Stimulated activated CD8-positive, alpha-beta memory T cell treated with anti-CD3 and anti-CD28 coated beads, Interleukin-7, amount 100 ng/mL, for 1 hour (primary cell): ENCODE data around the gene USP49.

ENCODE experiments used
- DNase-seq, 2 donors: peaks; one replicate each; pipeline ENCODE4 v3.0.0-alpha.2; 2020; ENCODE audit warnings: low read depth in 2 of 2

The USP49 gene

DNA sequence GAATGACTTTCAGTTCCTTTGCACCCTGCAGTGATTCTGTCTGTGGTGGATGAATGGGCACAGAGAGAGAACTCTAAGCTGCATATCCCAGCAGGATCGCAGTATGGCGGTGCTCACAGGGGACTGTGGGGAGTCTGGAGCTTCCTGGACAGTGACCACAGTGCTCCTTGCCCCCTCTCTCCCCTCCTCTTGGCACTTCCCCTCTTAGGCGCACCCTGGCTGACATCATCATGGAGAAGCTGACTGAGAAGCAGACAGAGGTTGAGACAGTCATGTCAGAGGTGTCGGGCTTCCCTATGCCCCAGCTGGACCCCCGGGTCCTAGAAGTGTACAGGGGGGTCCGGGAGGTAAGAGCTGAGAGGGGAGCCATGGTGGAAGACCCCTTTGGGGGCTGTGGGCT, 34.7 kb upstream of the USP49 start:
- DNase-seq: no peak

DNA sequence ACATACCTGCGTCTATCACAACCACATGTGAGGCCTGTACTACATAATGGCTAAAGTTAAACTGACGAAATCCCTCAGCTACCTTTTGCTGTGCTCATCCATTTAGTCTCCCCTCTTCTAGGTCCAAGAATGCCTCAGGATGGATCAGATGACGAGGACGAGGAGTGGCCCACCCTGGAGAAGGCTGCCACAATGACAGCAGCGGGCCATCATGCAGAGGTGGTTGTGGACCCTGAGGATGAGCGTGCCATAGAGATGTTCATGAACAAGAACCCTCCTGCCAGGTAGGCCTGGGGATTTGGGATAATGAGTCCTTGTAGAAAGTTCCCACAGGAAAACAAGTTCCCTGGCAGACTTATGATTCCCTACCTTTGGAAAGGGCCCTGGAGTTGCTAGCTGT, 32.1 kb upstream of the USP49 start:
- no peak for DNase-seq

DNA sequence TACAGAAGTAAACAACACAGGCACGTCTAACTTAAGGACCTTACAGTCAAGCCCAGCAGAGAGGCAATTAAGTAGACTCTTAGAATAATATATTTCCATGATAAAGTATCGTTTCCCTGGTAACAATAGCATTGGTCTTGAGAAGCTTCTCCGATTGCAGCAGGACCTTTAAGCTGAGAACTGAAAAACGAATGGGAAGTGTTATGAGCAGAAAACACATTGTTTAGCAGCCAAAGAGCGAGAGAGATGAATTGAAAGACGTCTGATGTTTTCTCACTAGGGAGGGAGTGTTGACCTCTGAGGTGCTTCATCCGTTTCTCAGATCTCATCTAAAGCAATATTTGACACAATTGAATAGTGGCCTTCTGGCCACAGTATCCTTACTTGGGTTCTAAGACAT, 27.0 kb upstream of the USP49 start:
- no peak for DNase-seq

DNA sequence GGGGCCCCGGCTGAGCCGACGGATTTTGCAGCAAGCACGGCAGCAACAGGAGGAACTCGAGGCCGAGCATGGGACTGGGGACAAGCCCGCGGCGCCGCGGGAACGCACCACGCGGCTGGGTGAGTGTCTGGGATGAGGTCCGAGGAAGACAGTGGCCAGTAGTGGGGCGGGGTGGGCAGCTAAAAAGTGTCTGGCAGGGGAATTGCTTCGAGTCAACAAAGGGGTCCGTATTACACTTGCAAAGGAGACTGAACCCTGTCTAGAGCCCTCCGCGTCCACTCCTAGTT, 26.5 kb upstream of the USP49 start:
- no peak for DNase-seq

DNA sequence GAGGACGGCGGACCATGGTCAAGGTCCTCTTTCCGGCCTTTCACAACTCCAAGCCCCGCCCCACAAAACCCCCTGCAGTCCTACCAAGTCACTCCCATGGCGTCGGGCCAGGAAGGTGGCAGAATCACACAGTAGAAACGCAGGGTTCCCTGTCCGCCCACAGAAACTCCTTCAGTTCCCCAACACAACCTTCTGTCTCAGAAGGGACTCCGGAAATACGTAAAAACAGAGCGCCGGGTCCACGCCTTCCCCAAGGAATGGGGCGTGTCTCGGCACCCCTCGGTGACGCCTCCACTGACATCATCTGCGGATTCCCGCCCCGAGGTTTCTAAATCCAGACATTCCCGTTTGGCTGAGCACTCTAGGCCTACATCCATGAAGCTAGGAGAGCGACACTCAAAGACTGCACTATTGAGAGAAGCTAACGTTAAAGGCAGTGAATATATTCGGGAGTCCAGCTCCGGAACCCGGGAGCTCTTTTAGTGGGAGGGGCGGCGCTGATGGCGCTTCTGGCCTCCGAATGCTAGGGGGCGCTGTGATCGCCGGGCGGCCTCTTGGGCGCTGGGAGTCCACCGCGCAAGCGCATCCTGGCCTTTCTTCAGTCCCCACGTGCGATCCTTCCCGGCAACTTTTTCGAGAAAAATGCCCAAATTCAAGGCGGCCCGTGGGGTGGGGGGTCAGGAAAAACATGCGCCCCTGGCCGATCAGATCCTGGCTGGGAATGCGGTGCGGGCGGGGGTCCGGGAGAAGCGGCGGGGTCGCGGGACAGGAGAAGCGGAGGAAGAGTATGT, 25.9 kb upstream of the USP49 start, which contains the start of the genes BYSL and MED20:
BYSL (plus strand) TSS at position 579 of the 791 bp plus-strand sequence; CDS start at position 643, 64 bp downstream.
MED20 (minus strand) TSS at position 219 of the 791 bp plus-strand sequence; CDS start at position 98, 121 bp downstream.
- DNase-seq: peak; percentile 91 to 95

DNA sequence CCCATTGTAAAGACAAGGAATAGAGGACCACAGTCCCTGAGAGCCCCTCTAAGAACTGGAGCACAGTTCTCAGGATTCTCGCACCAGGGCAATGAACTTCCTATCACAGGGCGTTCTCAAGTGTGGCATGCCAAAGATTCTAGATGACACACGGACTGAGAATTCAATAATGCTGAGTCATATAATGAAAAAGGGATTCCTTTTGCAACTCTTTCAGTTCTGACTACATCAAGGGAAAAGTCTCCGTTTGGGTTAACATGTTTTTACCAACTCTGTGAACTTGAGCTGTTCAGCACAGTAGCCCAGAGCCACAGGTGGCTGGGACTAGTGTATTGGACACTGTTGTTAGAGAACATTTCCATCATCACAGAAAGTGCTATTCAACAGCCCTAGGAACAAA, 22.4 kb upstream of the USP49 start:
- no peak for DNase-seq

DNA sequence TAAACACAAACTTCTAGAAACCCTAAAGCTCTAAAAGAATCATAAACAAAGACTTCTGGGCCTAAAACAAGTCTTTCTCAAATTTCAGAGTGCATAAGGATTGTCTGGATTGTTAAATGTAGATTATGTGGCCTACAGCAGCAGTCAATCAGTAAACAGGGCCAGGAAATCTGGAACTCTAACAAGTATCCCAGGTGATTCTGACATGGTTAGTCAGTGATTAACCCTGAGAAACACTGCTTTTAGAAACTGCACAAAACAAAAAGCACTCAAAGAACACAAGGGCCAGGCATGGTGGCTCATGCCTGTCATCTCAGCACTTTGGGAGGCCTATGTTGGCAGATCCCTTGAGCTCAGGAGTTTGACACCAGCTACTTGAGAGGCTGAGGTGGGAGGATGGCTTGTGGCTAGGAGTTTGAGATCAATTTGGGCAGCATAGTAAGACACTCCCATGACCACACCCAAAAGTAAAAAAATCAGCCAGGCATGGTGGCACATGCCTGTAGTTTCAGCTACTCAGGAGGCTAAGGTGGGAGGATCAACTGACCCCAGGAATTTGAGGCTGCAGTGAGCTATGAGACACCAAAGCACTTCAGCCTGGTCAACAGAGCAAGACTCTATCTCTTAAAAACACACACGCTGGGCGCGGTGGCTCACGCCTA, 19.8 kb upstream of the USP49 start:
- DNase-seq: no peak

DNA sequence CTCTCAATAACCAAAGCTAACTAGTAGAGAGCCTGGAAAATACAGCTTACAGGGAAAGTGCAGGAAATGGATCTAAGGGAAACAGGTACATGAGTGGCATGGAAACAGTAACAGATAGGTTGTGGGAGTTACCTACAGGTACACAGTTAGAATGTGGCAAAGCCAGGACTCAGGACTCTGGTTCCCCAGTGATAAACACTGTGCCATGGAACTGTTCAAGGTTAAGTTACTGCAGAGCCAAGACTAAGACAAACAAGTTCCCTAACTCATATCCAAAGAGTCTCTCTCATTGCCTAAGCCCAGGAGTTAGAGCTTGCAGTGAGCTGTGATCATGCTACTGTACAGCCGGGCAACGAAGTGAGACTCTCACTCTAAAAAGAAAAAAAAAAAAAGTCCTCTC, 19.2 kb upstream of the USP49 start:
- DNase-seq: no peak

DNA sequence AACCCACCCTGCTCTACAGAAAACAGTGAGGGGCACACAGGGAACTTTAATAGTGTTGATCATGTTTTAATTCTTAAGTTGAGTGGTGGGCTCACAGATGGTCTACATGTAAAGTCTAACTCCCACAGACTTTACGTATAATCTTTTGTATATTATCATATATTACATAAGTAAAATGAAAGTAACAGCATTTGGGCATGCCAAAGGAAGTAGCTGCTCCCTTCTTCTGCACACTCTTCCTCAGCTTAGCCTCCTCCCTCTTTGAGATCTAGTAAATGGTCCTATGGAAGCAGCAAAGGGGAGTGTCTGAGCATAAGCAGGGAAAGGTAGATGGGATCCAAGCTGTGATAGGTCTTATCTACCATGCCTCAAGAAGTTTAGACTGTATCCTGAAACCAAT, 14.6 kb upstream of the USP49 start:
- DNase-seq: no peak

DNA sequence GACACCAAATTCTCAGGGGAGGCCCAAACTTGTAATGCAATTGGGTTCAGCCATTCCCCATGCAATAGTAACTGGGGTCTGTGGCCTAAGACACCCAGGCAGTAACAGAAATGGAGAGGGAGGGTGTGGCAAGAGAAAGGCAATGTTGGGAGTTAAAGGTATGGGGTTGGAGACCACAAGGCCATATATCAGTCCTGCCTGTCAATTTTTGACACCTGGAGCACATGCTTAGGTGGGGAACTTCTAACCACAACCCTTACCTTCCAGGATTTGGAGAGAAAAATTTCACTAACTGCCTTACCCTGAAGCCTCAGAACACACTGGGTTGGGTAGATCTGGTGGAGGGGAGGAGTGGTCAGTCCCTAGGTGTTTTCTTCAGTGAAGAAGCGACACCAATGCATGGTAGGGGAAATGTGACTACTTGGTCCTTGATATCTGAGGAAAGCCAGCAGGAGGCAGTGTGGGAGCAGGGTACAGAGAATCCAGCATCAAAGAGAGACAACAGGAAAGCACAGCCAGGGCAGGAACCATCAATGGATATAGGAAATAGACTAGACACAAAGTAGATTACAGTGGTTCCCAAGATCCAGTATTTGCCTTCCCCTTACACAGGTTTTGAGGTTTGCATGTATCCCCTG, 6.8 kb upstream of the USP49 start:
- DNase-seq: peak in 1 of 2 donors; percentile 24

DNA sequence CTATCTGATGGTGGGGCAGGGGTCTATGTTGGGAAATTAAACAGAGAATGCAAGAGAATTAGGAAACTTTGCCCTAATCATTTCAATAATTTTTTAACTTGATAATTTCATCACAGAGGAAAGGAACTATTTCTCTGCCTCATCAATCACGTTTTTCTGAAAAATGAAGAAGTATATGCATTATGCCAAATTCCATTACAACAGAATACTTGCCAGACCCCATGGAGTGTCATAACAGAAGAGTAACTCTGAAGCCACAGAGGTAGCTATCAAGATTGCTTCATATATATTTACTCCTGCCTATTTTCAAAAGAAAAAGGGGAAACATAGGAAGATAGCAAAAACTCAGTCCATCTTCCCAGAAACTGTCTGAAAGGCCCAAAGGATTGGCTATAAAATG, 5.7 kb upstream of the USP49 start:
- no peak for DNase-seq

DNA sequence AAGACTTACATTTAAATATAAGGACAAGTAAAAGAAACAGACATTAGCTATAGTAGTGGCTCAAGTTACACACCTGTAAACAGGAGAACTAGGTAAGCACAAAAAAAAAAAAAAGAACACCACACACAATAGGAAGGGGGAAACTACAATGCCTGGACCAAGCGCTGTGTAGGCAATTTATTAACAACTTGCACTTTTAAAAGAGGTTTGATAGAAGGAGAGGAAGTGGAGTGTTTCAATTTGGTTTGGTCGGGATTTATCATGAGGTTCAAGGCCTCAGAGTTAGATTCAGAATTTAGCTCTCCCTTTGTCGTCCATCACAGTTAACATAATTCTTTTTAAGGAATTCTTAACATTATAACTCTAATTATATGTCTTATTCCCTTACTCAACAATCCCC, 1.1 kb upstream of the USP49 start:
- no peak for DNase-seq

DNA sequence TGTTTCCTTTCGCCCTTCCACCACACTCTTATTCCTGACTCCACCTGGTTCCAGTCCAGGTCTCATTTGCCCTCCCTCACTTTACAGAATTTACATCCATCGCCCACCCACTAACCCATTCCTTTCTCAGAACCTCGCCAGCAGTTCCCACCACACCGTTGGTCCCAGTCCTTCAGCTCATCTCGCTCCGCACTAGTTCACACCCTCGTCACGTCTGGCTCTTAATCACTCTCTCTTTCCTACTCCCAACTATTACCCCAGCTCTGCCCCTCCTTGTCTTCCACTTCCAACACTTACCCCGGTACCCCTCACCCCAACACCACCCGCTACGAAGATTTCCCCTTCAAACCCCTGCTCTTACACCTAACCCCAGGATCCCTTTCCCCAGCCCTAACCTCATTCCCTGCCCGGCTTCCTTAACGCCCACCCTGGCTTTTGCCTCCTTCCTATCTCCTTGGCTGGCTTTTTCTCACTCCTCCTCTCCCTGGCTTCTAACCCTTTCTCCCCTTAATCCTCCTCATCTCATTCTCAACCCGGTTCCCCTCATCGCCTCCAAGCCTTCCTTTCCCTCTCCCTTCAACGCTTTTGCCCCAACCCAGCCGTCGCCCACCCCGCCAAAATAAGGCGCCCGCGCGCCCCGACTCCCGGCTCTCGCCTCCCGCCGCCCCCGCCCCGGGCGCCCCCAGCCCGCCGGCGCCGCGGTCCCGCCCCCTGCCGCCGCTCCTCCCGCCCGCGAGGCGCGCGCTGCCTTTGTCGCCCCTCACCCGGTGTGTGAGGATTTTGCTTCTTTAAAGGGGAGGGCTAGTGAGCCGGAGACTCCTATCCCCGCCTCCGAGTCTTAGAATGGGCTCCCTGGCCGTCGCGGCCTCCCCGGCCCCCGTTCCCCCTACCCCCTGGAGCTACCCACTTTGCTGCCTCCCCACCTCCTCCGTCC, 542 bp downstream of the USP49 start:
- no peak for DNase-seq

DNA sequence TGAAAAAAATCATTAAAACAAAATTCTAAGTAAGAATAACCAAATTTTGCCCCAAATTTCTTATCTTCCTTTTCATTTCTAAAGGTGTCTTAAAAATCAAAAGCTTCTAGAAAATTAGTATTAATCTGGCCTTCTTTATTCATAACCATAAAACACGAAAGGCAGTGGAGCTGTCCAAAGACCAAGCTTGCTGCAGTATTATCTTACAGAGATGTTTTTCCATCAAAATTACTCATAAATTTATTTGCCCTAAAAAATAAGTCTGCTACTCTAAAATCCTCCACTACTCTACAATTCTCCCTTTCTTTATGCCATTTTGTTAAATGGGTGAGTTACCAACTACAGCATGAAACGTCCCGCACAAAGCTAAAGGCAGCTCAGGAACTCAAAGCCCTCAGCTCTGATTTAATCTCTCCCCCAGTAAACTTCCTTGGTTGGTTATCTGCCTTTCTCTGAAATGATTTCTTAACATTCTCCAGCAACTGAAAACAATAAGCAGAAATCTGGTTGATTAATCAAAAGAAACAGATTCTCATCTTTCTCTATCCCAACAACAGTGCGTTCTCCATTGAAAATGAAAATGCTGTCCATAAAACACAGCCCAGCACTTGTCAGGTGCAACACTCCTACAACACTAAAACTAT, 2.1 kb downstream of the USP49 start:
- DNase-seq: no peak

DNA sequence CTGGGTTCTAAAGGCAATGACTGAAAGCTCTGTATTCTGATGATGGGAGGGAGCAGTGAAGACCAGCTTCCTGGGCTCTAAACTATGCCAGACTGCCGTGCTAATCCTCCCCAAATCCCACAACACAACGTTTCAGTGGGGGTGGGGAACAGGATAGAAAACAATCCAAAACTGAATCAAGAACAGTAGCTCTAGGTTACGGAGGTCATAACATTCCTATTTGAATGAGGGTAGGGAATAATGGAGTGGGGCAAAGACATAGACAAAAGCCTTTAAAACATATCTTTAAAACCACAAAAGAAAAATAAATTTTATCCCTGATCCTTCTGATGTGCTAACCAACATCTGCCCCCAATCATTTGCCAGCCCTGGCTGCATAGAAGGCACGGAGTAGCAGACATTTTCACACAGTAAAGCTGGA, 7.8 kb downstream of the USP49 start:
- DNase-seq: no peak

DNA sequence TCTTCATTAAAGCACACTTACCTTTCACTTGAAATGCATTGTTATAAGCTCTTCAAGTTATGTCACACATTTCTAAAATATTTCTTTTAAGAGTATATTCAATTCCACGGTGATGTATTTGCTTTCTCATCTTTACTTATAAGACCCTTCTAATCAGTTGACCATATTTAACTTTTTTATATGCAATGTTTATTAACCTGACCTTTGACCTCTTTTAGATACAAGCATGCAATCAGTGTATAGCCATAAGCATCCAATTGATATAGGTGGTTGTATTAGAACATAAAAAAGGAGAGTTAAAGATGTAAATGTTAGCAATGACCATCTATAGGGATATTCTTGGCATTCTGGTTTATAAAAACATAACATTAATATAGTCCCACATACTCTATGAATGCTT, 9.2 kb downstream of the USP49 start:
- DNase-seq: no peak

DNA sequence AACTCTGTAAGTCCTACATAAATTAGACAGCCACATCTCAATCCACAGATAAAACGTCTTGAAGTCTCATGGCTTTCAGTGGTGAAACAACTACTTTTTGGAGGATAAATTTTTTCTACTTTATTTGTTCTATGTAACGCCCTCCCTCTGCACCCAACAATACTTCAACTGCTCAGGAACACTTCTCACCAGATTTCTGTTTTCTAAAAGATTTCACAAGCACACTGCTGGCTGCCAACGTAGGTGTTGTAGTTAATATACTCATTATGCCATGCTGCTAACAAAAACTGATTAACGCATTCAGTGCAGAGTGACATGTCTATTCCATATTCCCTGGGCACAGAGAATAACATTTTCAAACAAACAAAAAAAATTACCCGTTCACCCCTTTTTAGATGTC, 10.2 kb downstream of the USP49 start:
- DNase-seq: no peak

DNA sequence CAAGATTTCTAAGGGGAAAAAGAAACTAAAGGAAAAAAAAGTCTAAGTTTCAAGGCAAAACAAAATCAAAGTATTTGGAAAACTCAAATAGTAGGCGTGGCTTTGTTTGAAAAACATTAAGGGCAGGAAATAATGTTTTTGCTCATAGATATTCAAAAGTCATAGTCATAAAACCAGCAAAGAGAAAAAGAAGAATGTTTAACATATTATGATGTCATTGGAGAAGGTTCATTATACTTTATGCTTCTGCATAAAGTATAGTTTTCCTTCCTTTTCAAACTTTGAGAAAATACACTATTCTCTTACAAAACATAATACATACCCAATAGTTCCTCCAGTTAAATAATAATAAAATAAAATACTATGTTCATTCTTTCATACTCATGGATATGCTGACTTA, 13.7 kb downstream of the USP49 start:
- no peak for DNase-seq

DNA sequence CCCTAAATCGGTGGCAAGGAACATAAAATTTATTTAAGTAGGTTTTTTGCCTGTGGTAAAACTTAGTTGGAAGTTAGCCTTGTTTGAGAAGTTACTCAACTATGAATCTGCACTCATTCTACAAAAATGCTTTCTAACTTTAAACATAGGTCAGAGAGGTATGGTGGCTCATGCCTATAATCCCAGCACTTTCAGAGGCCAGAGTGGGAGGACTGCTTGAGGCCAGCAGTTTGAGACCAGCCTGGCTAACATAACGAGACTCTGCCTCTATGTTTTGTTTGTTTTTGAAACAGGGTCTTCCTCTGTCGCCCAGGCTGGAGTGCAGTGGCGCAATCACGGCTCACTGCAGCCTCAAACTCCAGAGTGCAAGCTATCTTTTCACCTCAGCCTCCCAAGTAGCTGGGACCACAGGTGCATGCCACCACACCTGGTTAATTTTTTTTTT, 16.2 kb downstream of the USP49 start:
- no peak for DNase-seq

DNA sequence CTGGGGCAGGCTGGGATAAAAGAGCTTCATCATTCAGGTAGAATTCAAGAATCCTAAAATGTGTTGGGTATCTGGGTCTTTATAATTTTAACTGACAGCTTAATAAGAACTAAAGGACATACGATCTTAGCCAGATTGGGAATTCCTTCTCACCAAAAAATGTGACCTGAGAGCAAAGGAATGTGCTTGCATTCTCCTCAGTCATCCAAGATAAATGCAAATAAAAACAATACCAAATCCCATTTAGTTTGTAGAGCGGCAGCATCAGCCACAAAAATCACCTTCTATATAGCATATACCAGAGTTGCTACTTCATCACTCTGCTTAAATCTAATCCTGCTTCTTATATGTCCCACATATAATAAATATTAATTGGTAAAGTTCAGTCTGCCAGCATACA, 16.9 kb downstream of the USP49 start:
- DNase-seq: no peak

DNA sequence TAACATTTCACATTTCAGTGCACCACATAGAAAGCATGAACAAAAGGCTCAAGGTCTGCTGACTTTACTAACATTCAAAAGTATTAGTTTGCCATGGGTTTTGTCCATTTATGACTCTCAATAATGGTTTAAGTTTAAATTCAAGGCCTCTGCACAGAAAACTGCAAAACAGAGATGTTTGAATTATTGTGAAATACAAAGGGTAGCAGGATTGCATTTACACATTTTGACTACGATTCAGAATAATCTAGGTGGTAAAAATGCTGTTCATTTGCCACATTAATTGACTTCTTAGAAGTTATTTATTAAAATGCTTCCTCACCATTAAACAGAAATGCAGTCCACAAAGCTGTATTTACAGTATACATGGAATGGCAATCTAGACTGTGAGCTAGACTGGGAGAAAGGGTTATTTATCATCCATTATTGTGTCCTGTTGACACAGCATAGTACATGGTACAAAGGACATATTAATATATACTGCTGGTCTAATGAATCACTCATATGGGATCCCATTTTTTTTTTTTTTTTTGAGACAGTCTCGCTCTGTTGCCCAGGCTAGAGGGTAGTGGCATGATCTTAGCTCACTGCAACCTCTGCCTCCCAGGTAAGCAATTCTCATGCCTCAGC, 18.0 kb downstream of the USP49 start:
- DNase-seq: no peak
